HEK293 (cell line): ENCODE data around the gene ZFX.

Source experiments
- MEIS1 ChIP-seq: sonication (generic); formaldehyde crosslinking; IDR thresholded peaks from 2 replicates; pipeline ENCODE4 v1.8.1; 2022; ENCODE audit warnings: missing genetic modification reagents, mild to moderate bottlenecking, borderline replicate concordance
- TCF7L2 ChIP-seq: IDR thresholded peaks from 2 replicates; pipeline ENCODE4 v1.6.1; 2011; ENCODE audit warnings: low read depth, mild to moderate bottlenecking, inconsistent platforms, low read length, moderate library complexity, borderline replicate concordance
- YY1 ChIP-seq: fragments of 450-650 bp; formaldehyde crosslinking; IDR thresholded peaks from 2 replicates; pipeline ENCODE4 v1.5.1; 2018; ENCODE audit warnings: missing biosample characterization, missing genetic modification characterization
- ZNF175 ChIP-seq: fragments of 450-650 bp; formaldehyde crosslinking; IDR thresholded peaks from 2 replicates; pipeline ENCODE4 v1.5.1; 2016; ENCODE audit warnings: missing biosample characterization, missing genetic modification characterization
- ZNF2 ChIP-seq: fragments of 450-650 bp; formaldehyde crosslinking; IDR thresholded peaks from 2 replicates; pipeline ENCODE4 v1.5.1; 2016; ENCODE audit warnings: missing biosample characterization, missing genetic modification characterization
- ZNF701 ChIP-seq: fragments of 450-650 bp; formaldehyde crosslinking; IDR thresholded peaks from 2 replicates; pipeline ENCODE4 v1.5.1; 2016; ENCODE audit warnings: missing biosample characterization, missing genetic modification characterization
- ZNF768 ChIP-seq: fragments of 450-650 bp; formaldehyde crosslinking; IDR thresholded peaks from 2 replicates; pipeline ENCODE4 v1.5.1; 2018; ENCODE audit warnings: missing biosample characterization, mild to moderate bottlenecking, missing genetic modification characterization
- TF ChIP-seq, protein P1 (sequence below): fragments of 450-650 bp; formaldehyde crosslinking; IDR thresholded peaks from 2 replicates; pipeline ENCODE4 v1.5.1; 2016; ENCODE audit warnings: missing biosample characterization, missing genetic modification characterization
- TF ChIP-seq, protein P2 (sequence below): fragments of 450-650 bp; formaldehyde crosslinking; IDR thresholded peaks from 2 replicates; pipeline ENCODE4 v1.5.1; 2016; ENCODE audit warnings: missing biosample characterization, missing genetic modification characterization
- TF ChIP-seq, protein P3 (sequence below): fragments of 450-650 bp; formaldehyde crosslinking; IDR thresholded peaks from 2 replicates; pipeline ENCODE4 v1.5.1; 2016; ENCODE audit warnings: missing biosample characterization, missing genetic modification characterization
- TF ChIP-seq, protein P4 (sequence below): fragments of 450-650 bp; formaldehyde crosslinking; IDR thresholded peaks from 2 replicates; pipeline ENCODE4 v1.5.1; 2016; ENCODE audit warnings: missing biosample characterization, missing genetic modification characterization

DNA sequence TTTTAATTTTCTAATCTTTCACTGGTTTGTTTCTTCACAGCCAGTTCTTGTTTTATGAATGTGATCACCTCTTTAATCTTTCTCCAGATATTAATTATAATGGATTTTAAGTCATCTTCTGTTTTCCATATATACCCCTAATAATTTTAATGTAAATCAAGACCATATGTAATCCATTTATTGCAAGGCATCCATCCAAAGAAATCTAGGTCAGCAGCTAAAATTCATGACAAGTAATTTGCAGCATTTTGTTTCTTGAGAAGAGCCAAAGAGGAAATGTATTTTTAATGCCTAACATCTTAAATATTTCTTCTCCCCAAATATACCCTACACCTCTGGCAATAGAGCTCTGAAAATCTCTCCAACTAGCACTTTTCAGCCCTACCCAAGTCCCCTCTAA is 83.3 kb downstream of the ZFX start:
- TF ChIP-seq, protein P1, sequence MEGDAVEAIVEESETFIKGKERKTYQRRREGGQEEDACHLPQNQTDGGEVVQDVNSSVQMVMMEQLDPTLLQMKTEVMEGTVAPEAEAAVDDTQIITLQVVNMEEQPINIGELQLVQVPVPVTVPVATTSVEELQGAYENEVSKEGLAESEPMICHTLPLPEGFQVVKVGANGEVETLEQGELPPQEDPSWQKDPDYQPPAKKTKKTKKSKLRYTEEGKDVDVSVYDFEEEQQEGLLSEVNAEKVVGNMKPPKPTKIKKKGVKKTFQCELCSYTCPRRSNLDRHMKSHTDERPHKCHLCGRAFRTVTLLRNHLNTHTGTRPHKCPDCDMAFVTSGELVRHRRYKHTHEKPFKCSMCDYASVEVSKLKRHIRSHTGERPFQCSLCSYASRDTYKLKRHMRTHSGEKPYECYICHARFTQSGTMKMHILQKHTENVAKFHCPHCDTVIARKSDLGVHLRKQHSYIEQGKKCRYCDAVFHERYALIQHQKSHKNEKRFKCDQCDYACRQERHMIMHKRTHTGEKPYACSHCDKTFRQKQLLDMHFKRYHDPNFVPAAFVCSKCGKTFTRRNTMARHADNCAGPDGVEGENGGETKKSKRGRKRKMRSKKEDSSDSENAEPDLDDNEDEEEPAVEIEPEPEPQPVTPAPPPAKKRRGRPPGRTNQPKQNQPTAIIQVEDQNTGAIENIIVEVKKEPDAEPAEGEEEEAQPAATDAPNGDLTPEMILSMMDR (tag by site-specific recombination) = no peak
- TF ChIP-seq ZNF701 (tag by site-specific recombination) (no peak), MEIS1 (CRISPR knock-in tag) (no peak), ZNF2 (tag by site-specific recombination) (no peak), ZNF175 (no peak), YY1 (tag by site-specific recombination) (no peak), ZNF768 (tag by site-specific recombination) (no peak), TCF7L2 (no peak)
- TF ChIP-seq, protein P2, sequence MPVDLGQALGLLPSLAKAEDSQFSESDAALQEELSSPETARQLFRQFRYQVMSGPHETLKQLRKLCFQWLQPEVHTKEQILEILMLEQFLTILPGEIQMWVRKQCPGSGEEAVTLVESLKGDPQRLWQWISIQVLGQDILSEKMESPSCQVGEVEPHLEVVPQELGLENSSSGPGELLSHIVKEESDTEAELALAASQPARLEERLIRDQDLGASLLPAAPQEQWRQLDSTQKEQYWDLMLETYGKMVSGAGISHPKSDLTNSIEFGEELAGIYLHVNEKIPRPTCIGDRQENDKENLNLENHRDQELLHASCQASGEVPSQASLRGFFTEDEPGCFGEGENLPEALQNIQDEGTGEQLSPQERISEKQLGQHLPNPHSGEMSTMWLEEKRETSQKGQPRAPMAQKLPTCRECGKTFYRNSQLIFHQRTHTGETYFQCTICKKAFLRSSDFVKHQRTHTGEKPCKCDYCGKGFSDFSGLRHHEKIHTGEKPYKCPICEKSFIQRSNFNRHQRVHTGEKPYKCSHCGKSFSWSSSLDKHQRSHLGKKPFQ (tag by site-specific recombination) = no peak
- TF ChIP-seq, protein P3, sequence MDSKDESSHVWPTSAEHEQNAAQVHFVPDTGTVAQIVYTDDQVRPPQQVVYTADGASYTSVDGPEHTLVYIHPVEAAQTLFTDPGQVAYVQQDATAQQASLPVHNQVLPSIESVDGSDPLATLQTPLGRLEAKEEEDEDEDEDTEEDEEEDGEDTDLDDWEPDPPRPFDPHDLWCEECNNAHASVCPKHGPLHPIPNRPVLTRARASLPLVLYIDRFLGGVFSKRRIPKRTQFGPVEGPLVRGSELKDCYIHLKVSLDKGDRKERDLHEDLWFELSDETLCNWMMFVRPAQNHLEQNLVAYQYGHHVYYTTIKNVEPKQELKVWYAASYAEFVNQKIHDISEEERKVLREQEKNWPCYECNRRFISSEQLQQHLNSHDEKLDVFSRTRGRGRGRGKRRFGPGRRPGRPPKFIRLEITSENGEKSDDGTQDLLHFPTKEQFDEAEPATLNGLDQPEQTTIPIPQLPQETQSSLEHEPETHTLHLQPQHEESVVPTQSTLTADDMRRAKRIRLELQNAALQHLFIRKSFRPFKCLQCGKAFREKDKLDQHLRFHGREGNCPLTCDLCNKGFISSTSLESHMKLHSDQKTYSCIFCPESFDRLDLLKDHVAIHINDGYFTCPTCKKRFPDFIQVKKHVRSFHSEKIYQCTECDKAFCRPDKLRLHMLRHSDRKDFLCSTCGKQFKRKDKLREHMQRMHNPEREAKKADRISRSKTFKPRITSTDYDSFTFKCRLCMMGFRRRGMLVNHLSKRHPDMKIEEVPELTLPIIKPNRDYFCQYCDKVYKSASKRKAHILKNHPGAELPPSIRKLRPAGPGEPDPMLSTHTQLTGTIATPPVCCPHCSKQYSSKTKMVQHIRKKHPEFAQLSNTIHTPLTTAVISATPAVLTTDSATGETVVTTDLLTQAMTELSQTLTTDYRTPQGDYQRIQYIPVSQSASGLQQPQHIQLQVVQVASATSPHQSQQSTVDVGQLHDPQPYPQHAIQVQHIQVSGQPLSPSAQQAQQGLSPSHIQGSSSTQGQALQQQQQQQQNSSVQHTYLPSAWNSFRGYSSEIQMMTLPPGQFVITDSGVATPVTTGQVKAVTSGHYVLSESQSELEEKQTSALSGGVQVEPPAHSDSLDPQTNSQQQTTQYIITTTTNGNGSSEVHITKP (tag by site-specific recombination) = no peak
- TF ChIP-seq, protein P4, sequence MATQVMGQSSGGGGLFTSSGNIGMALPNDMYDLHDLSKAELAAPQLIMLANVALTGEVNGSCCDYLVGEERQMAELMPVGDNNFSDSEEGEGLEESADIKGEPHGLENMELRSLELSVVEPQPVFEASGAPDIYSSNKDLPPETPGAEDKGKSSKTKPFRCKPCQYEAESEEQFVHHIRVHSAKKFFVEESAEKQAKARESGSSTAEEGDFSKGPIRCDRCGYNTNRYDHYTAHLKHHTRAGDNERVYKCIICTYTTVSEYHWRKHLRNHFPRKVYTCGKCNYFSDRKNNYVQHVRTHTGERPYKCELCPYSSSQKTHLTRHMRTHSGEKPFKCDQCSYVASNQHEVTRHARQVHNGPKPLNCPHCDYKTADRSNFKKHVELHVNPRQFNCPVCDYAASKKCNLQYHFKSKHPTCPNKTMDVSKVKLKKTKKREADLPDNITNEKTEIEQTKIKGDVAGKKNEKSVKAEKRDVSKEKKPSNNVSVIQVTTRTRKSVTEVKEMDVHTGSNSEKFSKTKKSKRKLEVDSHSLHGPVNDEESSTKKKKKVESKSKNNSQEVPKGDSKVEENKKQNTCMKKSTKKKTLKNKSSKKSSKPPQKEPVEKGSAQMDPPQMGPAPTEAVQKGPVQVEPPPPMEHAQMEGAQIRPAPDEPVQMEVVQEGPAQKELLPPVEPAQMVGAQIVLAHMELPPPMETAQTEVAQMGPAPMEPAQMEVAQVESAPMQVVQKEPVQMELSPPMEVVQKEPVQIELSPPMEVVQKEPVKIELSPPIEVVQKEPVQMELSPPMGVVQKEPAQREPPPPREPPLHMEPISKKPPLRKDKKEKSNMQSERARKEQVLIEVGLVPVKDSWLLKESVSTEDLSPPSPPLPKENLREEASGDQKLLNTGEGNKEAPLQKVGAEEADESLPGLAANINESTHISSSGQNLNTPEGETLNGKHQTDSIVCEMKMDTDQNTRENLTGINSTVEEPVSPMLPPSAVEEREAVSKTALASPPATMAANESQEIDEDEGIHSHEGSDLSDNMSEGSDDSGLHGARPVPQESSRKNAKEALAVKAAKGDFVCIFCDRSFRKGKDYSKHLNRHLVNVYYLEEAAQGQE = no peak
